ENCODE measurements around the gene RNASE1. TPM values are rescaled to one million over a fixed set of nuclear protein-coding genes. Genes with fewer than 3 reads are reported as not detected.

The RNASE1 gene
- total RNA-seq, 1 donor from 2014 or later: not detected

DNA sequence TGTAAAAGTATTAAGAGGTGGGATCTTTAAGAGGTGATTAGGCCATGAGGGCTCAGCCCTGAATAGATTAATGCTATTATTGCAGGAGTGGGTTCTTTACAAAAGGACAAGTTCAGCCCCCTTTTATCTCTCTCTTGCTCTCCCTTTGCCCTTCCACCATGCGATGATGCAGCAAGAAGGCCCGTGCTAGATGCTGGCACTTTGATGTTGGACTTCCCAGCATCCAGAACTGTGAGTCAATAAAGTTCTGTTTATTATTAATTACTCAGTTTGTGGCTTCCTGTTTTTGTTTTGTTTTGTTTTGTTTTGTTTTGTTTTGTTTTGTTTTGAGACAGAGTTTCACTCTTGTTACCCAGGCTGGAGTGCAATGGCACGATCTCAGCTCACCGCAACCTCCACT is 10.1 kb downstream of the RNASE1 start:
- Histone ChIP-seq H3K36me3 (no peaks in the 10 kb centered on the region), H3F3A (ENCODE audit: low read depth) (no peaks in the 10 kb centered on the region), H4K20me1 (ENCODE audit: low read depth) (no peaks in the 10 kb centered on the region), H3K27me3 (no peaks in the 10 kb centered on the region), H3K9me3 (ENCODE audit: low read depth) (no peaks in the 10 kb centered on the region), H3K79me2 (ENCODE audit: low read depth) (no peaks in the 10 kb centered on the region), H3K9ac (no peak overlapping the region), H3K4me2 (no peak overlapping the region), H3K4me3 (no peak overlapping the region), H3K27ac (no peak overlapping the region), H3K4me1 (peaks cover 5% of the 10 kb centered on the region), H2AFZ (replicated peaks) (no peak overlapping the region)
- H3K4me1 Mint-ChIP-seq: no peaks in the 10 kb centered on the region
- H3K9me3 Mint-ChIP-seq: no peaks in the 10 kb centered on the region
- no peaks in the 10 kb centered on the region for H3K36me3 Mint-ChIP-seq
- no peak for DNase-seq (ENCODE audit: low spot score)
- H3K27me3 Mint-ChIP-seq (ENCODE audit: insufficient read depth, low read depth): no peaks in the 10 kb centered on the region
- H3K27ac Mint-ChIP-seq: no peak overlapping the region
- no peak overlapping the region for H3K4me3 Mint-ChIP-seq
- TF ChIP-seq, protein P1, sequence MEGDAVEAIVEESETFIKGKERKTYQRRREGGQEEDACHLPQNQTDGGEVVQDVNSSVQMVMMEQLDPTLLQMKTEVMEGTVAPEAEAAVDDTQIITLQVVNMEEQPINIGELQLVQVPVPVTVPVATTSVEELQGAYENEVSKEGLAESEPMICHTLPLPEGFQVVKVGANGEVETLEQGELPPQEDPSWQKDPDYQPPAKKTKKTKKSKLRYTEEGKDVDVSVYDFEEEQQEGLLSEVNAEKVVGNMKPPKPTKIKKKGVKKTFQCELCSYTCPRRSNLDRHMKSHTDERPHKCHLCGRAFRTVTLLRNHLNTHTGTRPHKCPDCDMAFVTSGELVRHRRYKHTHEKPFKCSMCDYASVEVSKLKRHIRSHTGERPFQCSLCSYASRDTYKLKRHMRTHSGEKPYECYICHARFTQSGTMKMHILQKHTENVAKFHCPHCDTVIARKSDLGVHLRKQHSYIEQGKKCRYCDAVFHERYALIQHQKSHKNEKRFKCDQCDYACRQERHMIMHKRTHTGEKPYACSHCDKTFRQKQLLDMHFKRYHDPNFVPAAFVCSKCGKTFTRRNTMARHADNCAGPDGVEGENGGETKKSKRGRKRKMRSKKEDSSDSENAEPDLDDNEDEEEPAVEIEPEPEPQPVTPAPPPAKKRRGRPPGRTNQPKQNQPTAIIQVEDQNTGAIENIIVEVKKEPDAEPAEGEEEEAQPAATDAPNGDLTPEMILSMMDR (IDR thresholded peaks at IDR 0.05): no peak
- TF ChIP-seq EZH2phosphoT487 (IDR thresholded peaks at IDR 0.05): no peak
- no peak for TF ChIP-seq EZH2 (IDR thresholded peaks at IDR 0.05)

GRCh38 chr14:20791597-20791996 is 11.0 kb downstream of the RNASE1 start:
- Mint-ChIP-seq H3K27me3 (ENCODE audit: insufficient read depth, low read depth) (peaks cover 3% of the 10 kb centered on the region), H3K4me1 (no peaks in the 10 kb centered on the region), H3K4me3 (no peak overlapping the region), H3K9me3 (no peaks in the 10 kb centered on the region), H3K27ac (no peak overlapping the region), H3K36me3 (no peaks in the 10 kb centered on the region)
- TF ChIP-seq EZH2 (IDR thresholded peaks at IDR 0.05) (no peak), EZH2phosphoT487 (IDR thresholded peaks at IDR 0.05) (no peak)
- TF ChIP-seq, protein P1 (IDR thresholded peaks at IDR 0.05): no peak
- Histone ChIP-seq H2AFZ (replicated peaks) (no peak overlapping the region), H3K36me3 (no peaks in the 10 kb centered on the region), H3K27me3 (no peaks in the 10 kb centered on the region), H3K79me2 (ENCODE audit: low read depth) (no peaks in the 10 kb centered on the region), H3K4me3 (no peak overlapping the region), H3K4me1 (peaks cover 5% of the 10 kb centered on the region), H3K27ac (no peak overlapping the region), H3K9me3 (ENCODE audit: low read depth) (no peaks in the 10 kb centered on the region), H4K20me1 (ENCODE audit: low read depth) (no peaks in the 10 kb centered on the region), H3K4me2 (no peak overlapping the region), H3F3A (ENCODE audit: low read depth) (no peaks in the 10 kb centered on the region), H3K9ac (no peak overlapping the region)
- DNase-seq (ENCODE audit: low spot score): no peak

DNA sequence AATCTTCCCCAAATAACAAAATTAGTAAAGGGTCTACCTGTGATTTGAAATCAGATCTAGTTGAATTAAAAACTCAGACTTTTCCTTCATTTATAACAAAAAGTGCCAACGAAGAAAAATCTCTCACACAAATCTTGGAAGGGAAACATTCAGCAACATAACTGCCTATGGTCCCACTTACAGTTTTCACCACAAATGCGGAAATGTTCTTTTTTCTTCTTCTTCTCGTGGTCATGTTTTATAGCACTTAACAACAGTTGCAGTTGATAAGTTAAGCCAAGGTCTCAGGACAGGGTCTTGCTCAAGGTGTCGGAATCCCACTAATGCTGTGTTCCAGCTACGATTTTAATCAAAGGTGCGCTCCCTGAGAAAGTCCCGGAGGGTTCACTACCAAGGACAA is 11.5 kb downstream of the RNASE1 start:
- Histone ChIP-seq H3K27me3 (no peaks in the 10 kb centered on the region), H3K27ac (no peak overlapping the region), H3K4me2 (no peak overlapping the region), H3K4me1 (peaks cover 5% of the 10 kb centered on the region), H3K9ac (no peak overlapping the region), H3K79me2 (ENCODE audit: low read depth) (no peaks in the 10 kb centered on the region), H2AFZ (replicated peaks) (no peak overlapping the region), H4K20me1 (ENCODE audit: low read depth) (no peaks in the 10 kb centered on the region), H3F3A (ENCODE audit: low read depth) (no peaks in the 10 kb centered on the region), H3K9me3 (ENCODE audit: low read depth) (no peaks in the 10 kb centered on the region), H3K4me3 (no peak overlapping the region), H3K36me3 (no peaks in the 10 kb centered on the region)
- H3K27me3 Mint-ChIP-seq (ENCODE audit: insufficient read depth, low read depth): peaks cover 3% of the 10 kb centered on the region
- no peaks in the 10 kb centered on the region for H3K36me3 Mint-ChIP-seq
- no peak for DNase-seq (ENCODE audit: low spot score)
- H3K9me3 Mint-ChIP-seq: peaks cover under 1% of the 10 kb centered on the region
- no peak overlapping the region for H3K27ac Mint-ChIP-seq
- no peak overlapping the region for H3K4me3 Mint-ChIP-seq
- TF ChIP-seq, protein P1 (IDR thresholded peaks at IDR 0.05): no peak
- TF ChIP-seq EZH2phosphoT487 (IDR thresholded peaks at IDR 0.05): no peak
- TF ChIP-seq EZH2 (IDR thresholded peaks at IDR 0.05): no peak
- H3K4me1 Mint-ChIP-seq: no peaks in the 10 kb centered on the region
